Activated CD4-positive, alpha-beta T cell treated with anti-CD3 and anti-CD28 coated beads, Interleukin-2, Interleukin-6, amounts not matched to agents 100 ng/mL and 50 ng/mL, durations not matched to agents 16 hours and 8 hours (primary cell): ENCODE results near the gene NEURL3.
A peak's percentile ranks its signal among the peaks of the same experiment; 100 is the strongest.

Experiments used
- DNase-seq: peaks from one replicate; pipeline ENCODE4 v3.0.0-alpha.2; 2020

Gene NEURL3

DNA sequence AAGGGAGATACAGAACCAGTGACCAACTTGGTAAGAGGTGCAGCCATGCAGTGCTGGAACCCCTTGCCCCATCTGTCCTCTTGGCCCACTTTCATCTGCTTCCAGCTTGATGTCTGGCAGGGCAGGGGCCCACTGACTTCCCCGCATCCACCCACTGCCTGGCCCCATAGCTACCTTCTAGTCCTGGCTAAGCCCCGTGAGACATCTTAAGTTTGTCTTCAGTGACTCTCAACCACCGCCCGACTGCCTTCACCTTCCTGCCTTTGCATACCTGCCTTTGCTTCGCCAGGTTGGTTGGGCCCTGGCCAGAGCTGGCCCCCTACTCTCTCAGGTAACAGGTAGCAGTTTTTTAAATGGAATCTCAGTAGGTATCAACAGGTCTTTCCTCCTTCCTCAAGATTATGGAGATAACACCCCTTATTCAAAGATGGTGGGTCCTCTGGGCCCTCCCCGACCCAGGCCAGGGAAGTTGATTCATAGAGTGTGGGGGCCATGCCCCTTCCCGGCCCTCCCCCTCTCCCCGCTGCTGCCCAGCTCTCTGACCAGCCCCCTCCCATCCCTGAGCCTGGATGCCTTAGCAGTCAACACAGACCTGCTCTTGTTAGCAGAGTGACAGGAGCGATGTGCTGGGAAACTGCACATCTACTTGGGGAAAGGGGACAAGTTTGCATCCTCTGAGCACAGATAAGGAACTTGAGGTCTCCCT, 34.2 kb upstream of the NEURL3 start:
- DNase-seq: no peak

DNA sequence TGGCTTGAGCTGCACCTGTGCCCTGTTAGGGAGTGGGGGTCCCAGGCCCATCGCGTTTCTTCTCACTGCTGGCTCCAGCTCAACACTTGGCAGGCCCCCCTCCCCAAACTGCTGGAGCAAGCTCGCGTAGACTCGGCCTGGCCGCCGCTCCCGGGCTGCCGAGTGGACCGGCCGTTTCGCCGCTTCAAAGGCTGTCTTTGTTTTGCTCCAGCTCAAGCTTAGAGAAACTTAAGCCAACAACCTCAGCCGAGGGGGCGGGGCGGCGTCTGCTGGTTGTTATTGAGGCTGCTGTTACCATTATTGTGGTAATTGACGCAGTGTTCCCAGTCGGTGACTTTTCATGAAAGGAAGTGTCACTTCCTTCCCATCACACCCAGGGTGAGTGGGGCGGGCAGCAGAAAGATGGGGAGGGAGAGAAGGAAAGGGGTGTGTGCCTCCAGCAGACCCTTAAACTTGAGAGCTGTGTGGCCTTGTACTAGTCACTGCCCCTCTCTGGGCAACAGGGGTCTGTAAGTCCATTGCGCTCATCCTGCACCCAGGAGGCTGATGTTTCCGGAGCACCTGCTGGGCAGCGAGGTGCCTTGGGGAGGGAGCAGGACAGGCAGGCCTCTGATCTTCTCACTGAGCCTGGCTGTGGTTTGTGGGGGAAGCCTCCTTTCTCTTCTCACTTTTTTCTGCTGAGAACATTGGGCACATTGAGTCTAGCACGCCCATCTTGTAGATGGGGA, 33.5 kb upstream of the NEURL3 start:
- peak; percentile 87 for DNase-seq

- DNase-seq: no peak
These were observed 32.8 kb upstream of the NEURL3 start for GRCh38 chr2:96537734-96538486.

- peak; percentile 94 for DNase-seq
These were observed 32.0 kb upstream of the NEURL3 start for GRCh38 chr2:96537066-96537733.

DNA sequence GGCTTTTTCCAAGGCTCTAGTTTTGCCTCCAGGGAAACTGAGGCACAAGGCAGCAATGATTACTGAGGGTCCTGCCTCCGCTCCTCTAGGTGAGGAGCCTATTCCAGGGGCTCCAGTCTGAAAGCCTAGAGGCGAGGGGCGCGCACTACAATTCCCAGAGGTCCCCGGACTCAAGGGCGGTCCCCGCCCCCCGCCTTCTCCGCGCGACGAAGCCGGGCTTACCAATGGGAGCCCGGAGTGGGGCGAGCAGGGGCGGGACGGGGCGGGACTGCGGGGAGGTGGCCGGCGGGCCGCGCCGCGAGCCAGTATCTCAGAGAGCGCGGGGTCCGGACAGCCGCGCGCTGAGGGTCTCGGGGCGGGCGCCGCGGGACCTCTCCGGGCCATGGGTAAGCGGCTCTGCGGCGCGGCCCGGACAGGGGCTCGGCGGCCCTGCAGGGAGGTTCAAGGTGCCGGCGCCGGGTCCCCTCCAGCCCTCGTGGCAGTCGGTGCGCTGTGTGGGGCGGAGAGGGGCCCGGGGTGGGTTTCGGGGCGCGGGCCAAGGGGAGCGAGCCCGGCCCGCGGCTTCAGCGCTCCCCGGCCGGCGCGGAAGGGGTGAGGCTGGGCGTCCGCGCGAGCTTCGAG, 31.4 kb upstream of the NEURL3 start, which contains the start of gene ARID5A:
Gene ARID5A (plus strand): TSS at position 308 of the 621 bp plus-strand sequence. CDS start 75 bp downstream, at position 383.
- DNase-seq: peak; percentile 95

- no peak for DNase-seq
These were observed 30.2 kb upstream of the NEURL3 start for GRCh38 chr2:96535331-96535730.

DNA sequence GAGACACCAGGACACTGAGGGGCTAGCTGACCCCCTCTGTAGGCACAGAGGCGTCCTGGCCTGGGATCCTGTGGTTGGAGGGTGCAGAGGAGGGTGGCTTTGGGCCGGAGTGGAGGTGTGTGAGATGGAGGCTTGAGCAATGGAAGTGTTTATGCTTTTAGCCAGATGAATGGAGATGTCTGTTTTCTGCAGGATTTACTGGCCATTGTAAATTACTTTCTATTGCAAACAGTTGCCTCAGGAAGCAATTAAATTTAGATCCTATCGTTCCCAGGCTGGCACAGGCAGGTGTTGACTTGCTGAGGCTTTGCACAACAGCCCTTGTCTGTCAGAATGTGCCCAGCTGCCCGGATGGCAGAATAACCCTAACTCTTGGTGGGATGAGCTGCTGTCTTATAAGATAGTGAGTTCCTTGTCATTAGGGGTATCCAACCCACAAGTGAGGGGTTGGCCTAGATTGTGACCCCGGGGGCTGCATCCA, 29.6 kb upstream of the NEURL3 start:
- DNase-seq: no peak

DNA sequence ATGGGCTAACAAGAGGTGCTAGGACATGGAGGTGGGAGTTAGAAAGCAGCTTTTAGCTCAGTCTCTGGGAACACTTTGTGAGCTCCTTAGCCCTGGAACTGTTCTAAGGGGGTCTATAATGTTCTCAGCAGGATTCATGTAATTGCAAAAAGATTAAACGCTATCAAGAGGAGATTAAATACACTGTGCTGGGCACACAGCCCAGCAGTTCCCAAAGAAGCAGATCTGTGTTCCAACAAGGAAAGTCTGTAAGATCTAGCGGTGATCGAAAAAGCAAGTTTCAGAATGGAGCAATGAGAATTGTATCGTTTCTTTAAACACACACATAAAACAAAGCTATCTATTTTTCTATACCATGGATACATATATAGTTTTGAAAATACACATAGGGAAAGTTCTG, 29.0 kb upstream of the NEURL3 start:
- DNase-seq: no peak

GRCh38 chr2:96533292-96534073, 28.3 kb upstream of the NEURL3 start:
- DNase-seq: no peak

DNA sequence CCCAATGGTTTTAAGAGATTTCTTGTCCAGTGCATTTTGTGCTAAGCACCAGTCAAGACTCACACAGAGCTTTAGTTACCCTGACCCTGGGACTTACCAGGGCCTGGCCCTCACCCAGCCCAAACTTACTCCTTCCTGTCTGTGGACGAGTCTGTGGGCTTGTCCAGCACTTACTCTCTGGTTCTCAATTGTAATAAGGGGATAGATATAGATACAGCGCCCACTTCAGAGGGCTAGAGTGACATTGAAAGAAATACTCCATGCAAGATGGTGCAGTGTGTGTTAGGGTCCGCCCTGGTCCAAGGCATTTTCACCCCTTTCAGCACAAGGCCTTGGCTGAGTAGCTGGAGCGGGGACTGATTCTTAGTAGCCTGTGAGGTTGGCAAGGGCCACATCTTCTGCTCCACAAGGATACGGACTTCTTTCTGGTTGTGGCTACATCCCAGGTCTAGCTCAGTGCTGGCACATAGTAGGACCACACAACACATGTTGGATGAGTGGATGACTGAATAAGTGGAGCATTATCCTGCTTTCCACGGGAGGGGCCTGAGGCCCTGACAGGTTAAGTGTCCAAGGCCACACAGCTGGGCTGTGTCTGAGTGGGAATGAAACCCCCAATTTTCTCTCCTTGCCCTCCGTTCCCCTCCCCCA, 27.6 kb upstream of the NEURL3 start:
- DNase-seq: no peak

GRCh38 chr2:96531872-96532505, 26.8 kb upstream of the NEURL3 start:
- DNase-seq: peak; percentile 88

GRCh38 chr2:96531366-96531765, 26.2 kb upstream of the NEURL3 start:
- DNase-seq: no peak

DNA sequence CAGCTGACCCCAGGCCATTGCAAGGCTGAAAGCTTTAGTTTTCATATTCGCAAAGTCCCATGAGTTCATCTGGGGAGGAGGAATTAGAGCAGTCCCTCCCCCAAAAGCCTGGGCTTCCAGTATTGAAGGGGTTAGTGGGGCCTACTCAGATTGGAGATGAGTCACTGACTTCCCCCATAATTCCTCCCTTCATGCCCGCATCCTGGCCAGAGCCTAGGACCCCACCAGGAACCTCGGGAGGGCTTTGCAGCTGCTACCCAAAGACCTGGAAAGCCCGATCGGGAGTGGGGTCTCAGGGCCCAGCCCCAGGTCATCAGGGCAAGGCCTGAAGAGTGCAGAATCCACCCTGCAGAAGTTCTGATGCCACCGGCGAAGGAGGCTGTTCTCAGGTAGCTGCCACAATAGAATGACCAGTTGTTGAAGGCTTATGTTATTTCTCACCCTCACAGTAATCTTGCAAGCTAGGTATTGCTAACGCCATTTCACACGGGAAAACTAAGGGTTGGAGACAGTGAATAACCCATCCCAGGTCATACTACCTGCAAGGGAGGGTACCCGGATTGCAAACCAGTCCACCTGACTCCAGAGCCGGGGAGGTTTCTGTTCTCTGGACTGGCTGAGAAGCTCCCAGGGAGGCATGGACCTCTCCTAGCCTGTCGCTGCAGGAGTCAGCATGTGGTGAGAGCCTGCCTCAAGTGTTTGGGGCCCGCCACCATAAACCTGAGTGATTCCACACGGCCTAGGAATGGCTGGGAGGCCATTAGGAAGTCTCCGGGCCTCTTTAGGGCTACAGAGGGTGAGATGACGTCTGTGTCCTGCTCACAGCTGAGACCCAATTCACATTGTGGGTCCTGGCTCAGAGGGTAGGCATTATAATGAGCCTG, 25.6 kb upstream of the NEURL3 start:
- DNase-seq: peak; percentile 55

DNA sequence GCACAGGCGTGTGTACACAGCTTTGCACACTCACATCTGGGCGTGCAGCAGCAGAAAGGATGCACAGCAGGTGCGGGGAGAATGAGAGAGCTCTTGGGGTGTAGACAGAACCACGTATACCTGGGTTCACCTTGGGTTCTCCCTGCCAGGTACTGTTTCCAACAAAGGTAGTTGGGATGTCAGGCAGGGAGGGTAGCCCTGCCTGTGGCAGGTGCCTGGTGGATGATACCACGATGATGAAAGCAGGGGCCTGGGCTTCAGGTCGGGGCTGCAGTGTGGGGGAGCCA, 24.9 kb upstream of the NEURL3 start:
- DNase-seq: no peak

DNA sequence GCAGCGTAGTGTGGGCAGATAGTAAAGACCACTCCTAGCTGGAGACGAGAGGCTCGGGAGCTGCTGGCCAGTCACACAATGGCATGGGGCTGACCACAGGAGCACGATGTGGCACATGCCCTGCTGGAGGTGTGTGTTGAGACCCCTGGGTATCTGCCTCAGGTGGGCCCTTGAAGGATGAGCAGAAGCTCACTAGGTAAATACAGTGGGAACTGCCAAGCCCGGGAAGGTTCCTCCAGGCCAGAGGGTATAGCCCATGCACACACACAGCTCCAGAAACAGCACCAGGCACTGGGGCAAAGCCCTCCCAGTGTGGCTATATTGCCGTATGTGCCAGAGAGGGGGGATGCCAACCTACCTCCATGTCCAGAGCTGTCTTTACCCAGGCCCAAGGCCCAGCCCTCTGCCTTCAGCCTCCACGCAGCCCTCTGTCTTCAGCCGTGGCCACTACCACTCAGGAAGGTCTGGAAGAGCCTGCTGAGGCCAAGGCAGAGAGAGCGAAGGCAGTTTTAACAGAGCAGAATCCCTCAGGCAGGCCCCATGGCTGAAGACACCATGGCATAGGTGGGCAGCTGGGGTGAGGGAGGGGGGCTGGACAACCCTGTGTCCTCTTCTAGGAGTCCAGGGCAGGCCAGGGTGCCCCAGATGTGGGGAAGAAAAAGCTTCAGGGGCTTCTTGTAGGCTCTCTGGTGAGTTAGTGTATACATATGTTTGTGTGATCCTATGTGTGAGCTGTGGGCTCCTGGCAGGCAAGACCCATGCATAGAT, 24.4 kb upstream of the NEURL3 start:
- DNase-seq: no peak

DNA sequence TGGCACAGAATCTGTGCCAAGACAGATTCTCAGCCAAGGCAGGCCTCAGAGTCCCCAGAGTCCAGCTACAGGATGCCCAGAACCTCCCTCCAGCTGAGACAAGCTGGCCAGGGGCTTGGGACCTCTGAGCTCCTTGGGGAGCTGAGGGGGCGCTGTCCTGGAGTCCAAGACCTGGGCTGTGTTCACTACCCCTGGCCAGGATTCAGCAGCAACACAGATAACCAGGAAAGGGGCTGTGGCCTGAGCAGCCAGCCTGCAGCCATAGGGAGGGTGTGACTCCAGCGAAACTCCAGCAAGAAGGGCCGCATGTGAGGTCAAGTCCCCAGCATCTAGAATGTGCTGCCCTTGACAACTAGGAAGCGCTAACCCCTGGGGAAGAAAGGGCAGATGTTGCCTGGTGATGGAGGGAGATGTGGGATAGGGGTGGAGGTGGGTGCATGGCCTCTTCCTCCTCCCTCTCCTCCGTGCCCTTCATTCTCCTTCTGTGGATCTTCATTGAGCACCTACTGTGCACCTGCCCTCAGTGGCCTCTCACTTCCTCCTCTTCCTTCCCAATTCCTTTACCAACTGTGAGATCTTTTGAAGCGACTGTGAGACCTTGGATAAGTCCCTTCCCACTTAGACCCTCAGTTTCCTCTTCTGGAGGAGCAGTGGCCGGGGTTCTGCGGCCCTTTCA, 23.7 kb upstream of the NEURL3 start:
- DNase-seq: no peak

DNA sequence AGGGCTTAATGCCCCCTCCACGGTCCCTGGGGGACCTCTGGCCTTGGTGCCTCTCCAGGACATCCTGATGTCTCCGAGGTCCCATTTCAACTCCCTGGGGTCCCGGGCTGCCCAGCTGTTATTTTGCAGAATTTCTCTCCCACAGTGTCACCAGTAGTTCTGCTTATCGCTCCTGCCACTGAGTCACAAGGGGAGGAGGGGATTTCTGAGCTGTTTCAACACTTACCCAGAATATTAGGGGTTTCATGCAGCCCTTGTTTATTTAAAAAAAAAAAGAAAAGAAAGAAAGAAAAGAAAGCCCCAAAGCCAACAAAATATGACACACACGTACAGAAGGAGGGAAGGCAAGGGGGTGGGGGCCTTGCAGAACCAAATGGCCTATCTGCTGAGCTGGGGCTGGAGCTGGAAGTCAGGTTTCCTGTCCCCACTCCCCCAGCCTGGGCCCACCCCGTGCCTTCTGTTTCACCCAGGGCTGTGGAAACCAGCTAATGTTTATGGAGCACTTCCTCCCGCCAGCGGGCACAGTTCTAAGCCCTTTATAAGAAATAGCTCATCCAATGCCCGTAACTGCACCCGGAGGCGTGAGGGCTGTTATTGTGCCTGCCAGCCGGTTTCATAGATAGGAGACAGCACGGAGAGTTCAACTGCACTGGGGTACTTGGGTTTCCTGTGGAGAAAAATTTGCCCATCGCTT, 23.0 kb upstream of the NEURL3 start:
- peak; percentile 90 for DNase-seq
